HCT116 (cell line): ENCODE measurements around the gene FAM89B. TPM values are rescaled to one million over a fixed set of nuclear protein-coding genes. Genes with fewer than 3 reads are reported as not detected.

Experiments
- ATAC-seq: fragments of 200-7000 bp; cut with Tn5 transposase; 2 replicates; pipeline ENCODE4 v1.9.1; 2020; ENCODE audit warnings: mild to moderate bottlenecking, moderate library complexity
- BruUV-seq: library from RNA; stranded (reverse); fragments of 400-500 nt; replicated peaks from 2 replicates; lab custom pipeline; 2021; lab: Mats Ljungman, UMichigan
- CTCF ChIA-PET: fragments of 300-600 bp; sonication (Branson Sonifier 250); formaldehyde crosslinking; loops from one replicate; lab custom pipeline; 2021; ENCODE audit warnings: antibody characterized with exemption; lab: Charles Lee
- POLR2A ChIA-PET: fragments of 300-600, 350-600 bp; sonication (Branson Sonifier 250); formaldehyde crosslinking; loops from one replicate; lab custom pipeline; 2021; ENCODE audit warnings: antibody characterized with exemption; lab: Charles Lee
- RAD21 ChIA-PET, 2 experiments: fragments of 300-600 bp; sonication (Branson Sonifier 250); formaldehyde crosslinking; loops; one replicate each; lab custom pipeline; 2023; ENCODE audit warnings: low total read pairs in 2 of 2; ENCODE audit not compliant: uncharacterized antibody in 2 of 2, unreplicated experiment in 2 of 2, low non-redundant PET in 1 of 2; lab: Charles Lee
- DNase-seq: peaks from one replicate; pipeline ENCODE4 v3.0.0-alpha.2; 2010; ENCODE audit warnings: low read depth, low spot score
- H2AFZ ChIP-seq: fragments of 200-600 bp; shearing (Covaris generic), sonication (generic); 2 replicates; pipeline ENCODE4 v1.6.1; 2017; ENCODE audit warnings: low read depth, mixed run types, mixed read lengths, antibody characterized with exemption, low read length; ENCODE audit not compliant: poor library complexity, severe bottlenecking
- H3K27ac ChIP-seq: 2 replicates; pipeline ENCODE4 v1.5.1; 2012; ENCODE audit warnings: low read depth, low read length
- H3K27me3 ChIP-seq: fragments of 200-600 bp; sonication (generic); 2 replicates; pipeline ENCODE4 v1.6.1; 2016; ENCODE audit warnings: mixed run types, low read length, mixed read lengths; ENCODE audit not compliant: insufficient read depth
- H3K36me3 ChIP-seq, 2 experiments: fragments of 200-500 bp in 1 of 2; fragments of 200-600 bp in 1 of 2; sonication (Bioruptor generic) in 1 of 2; sonication (generic) in 1 of 2; 2 replicates each; pipeline versions ENCODE4 v1.5.1 to v1.6.1; 2014 to 2016; ENCODE audit warnings: low read length in 2 of 2, inconsistent platforms in 1 of 2, mixed read lengths in 1 of 2, mixed run types in 1 of 2; ENCODE audit not compliant: insufficient read depth in 2 of 2, control insufficient read depth in 1 of 2
- H3K4me1 ChIP-seq, 2 experiments: fragments of 200-600 bp in 1 of 2; sonication (generic) in 1 of 2; 2 replicates each; pipeline versions ENCODE4 v1.5.1 to v1.6.1; 2012 to 2017; ENCODE audit warnings: low read length in 2 of 2, inconsistent platforms in 1 of 2, mild to moderate bottlenecking in 1 of 2, mixed read lengths in 1 of 2, mixed run types in 1 of 2, moderate library complexity in 1 of 2; ENCODE audit not compliant: insufficient read depth in 2 of 2, control insufficient read depth in 1 of 2
- H3K4me2 ChIP-seq: fragments of 200-600 bp; sonication (generic); 2 replicates; pipeline ENCODE4 v1.6.1; 2017; ENCODE audit warnings: mixed run types, low read length, mixed read lengths
- H3K4me3 ChIP-seq, 2 experiments: fragments of 200-600 bp in 1 of 2; sonication (generic) in 1 of 2; replicated peaks in 1 of 2; 2 replicates each; pipeline ENCODE4 v1.5.1; 2011 to 2016; ENCODE audit warnings: low read length in 2 of 2, control low read depth in 1 of 2, low read depth in 1 of 2, mild to moderate bottlenecking in 1 of 2, mixed read lengths in 1 of 2, mixed run types in 1 of 2
- H3K79me2 ChIP-seq: fragments of 200-600 bp; sonication (generic); 2 replicates; pipeline ENCODE4 v1.6.1; 2017; ENCODE audit warnings: mild to moderate bottlenecking, mixed run types, low read length, moderate library complexity, mixed read lengths; ENCODE audit not compliant: insufficient read depth
- H3K9ac ChIP-seq: fragments of 200-600 bp; sonication (generic); 2 replicates; pipeline ENCODE4 v1.6.1; 2016; ENCODE audit warnings: low read length, mixed read lengths
- H3K9me2 ChIP-seq: fragments of 200-600 bp; sonication (generic), shearing (Covaris generic); 2 replicates; pipeline ENCODE4 v1.6.1; 2017; ENCODE audit warnings: mixed run types, mild to moderate bottlenecking, moderate library complexity; ENCODE audit not compliant: insufficient read depth
- H3K9me3 ChIP-seq, 2 experiments: fragments of 200-500 bp in 1 of 2; fragments of 200-600 bp in 1 of 2; sonication (Bioruptor generic) in 1 of 2; sonication (generic) in 1 of 2; 2 replicates each; pipeline ENCODE4 v1.6.1; 2014 to 2017; ENCODE audit warnings: low read length in 2 of 2, mixed read lengths in 2 of 2, inconsistent platforms in 1 of 2, low read depth in 1 of 2, mild to moderate bottlenecking in 1 of 2, mixed run types in 1 of 2, moderate library complexity in 1 of 2; ENCODE audit not compliant: control insufficient read depth in 1 of 2, insufficient read depth in 1 of 2
- H4K20me1 ChIP-seq: fragments of 200-600 bp; sonication (generic), shearing (Covaris generic); 2 replicates; pipeline ENCODE4 v1.6.1; 2017; ENCODE audit warnings: mixed run types, mild to moderate bottlenecking, moderate library complexity; ENCODE audit not compliant: insufficient read depth
- ATF3 ChIP-seq: IDR thresholded peaks from 2 replicates; pipeline ENCODE4 v1.6.1; 2012
- CBX3 ChIP-seq: IDR thresholded peaks from 2 replicates; pipeline ENCODE4 v1.6.1; 2012; ENCODE audit warnings: low read depth
- CTCF ChIP-seq, 3 experiments: fragments of 200-600 bp in 1 of 3; sonication (generic) in 1 of 3; IDR thresholded peaks in 2 of 3; conservative IDR thresholded peaks in 1 of 3; 2 replicates each; pipeline ENCODE4 v1.5.1; 2012 to 2017; ENCODE audit warnings: low read depth in 2 of 3, low read length in 2 of 3, antibody characterized with exemption in 1 of 3, borderline replicate concordance in 1 of 3, control low read depth in 1 of 3, mild to moderate bottlenecking in 1 of 3, mixed read lengths in 1 of 3, mixed run types in 1 of 3, moderate library complexity in 1 of 3; ENCODE audit not compliant: insufficient read depth in 1 of 3
- EGR1 ChIP-seq: IDR thresholded peaks from 2 replicates; pipeline ENCODE4 v1.6.1; 2012; ENCODE audit warnings: low read depth
- EZH2 ChIP-seq: fragments of 200-600 bp; sonication (generic); IDR thresholded peaks from 2 replicates; pipeline ENCODE4 v1.6.1; 2017; ENCODE audit warnings: antibody characterized with exemption, mixed run types
- MAX ChIP-seq: IDR thresholded peaks from 2 replicates; pipeline ENCODE4 v1.6.1; 2012
- TCF7L2 ChIP-seq: IDR thresholded peaks from 2 replicates; pipeline ENCODE4 v1.7.0; 2011; ENCODE audit warnings: borderline replicate concordance, inconsistent platforms; ENCODE audit not compliant: insufficient read depth, insufficient read length; ENCODE audit errors: extremely low read depth
- YY1 ChIP-seq: IDR thresholded peaks from 2 replicates; pipeline ENCODE4 v1.6.1; 2011; ENCODE audit warnings: low read length, low read depth, moderate library complexity, mild to moderate bottlenecking; ENCODE audit not compliant: insufficient replicate concordance; ENCODE audit errors: extremely low read depth
- intact Hi-C: fragments of 100-400 bp; cut with micrococcal nuclease; formaldehyde crosslinking; loops from 2 replicates; pipeline ENCODE4 v1.10.0; 2022
- total RNA-seq: library from RNA; stranded (reverse); gene quantifications from one replicate; pipeline ENCODE4 v1.2.1, GENCODE V29; 2021; ENCODE audit not compliant: unreplicated experiment

FAM89B gene
- total RNA-seq, 1 experiment from 2014 or later: 60.0 TPM

- TF ChIP-seq TCF7L2 (no peak), YY1 (no peak), ATF3 (no peak), CTCF (IDR thresholded peaks at IDR 0.05 in 2 of 3, conservative IDR thresholded peaks at IDR 0.05 in 1 of 3; ENCODE audit: borderline replicate concordance in 1 of 3, insufficient read depth in 1 of 3, low read depth in 2 of 3, low read length in 2 of 3) (no peak), EZH2 (no peak), MAX (no peak), EGR1 (no peak), CBX3 (no peak)
- DNase-seq (no peak), ATAC-seq (no peak)
- H3K4me1 ChIP-seq: peaks cover 13 to 61% of the 10 kb centered on the region in 2 experiments
- intact Hi-C loops: no loop called here
- H3K4me3 ChIP-seq: no peak overlapping the region
- H3K36me3 ChIP-seq: peaks cover 5 to 16% of the 10 kb centered on the region in 2 experiments; a peak in 3 of 4 replicates
- CTCF ChIA-PET: no interaction called here
- RAD21 ChIA-PET: no interaction called here
- no peaks in the 10 kb centered on the region for H4K20me1 ChIP-seq
- no peak overlapping the region for H3K9ac ChIP-seq
- no peak overlapping the region for H2AFZ ChIP-seq
- H3K4me2 ChIP-seq: no peak overlapping the region
- peaks cover 48% of the 10 kb centered on the region for H3K79me2 ChIP-seq
- H3K27ac ChIP-seq: no peak overlapping the region
- no peaks in the 10 kb centered on the region for H3K27me3 ChIP-seq
- no peaks in the 10 kb centered on the region for H3K9me2 ChIP-seq
- H3K9me3 ChIP-seq: no peaks in the 10 kb centered on the region
- BruUV-seq: no TSS peak
- POLR2A ChIA-PET: interaction anchor here (1.4 kb wide), 1 partner anchor 51 kb away, joined by 3 read pairs; no protein-coding TSS in a partner anchor
Observed at GRCh38 chr11:65610404-65610803, 38.1 kb downstream of the FAM89B start.
